ENCODE results near the gene FOXN1. TPM values are rescaled to one million over a fixed set of nuclear protein-coding genes. Genes with fewer than 3 reads are reported as not detected.

Gene FOXN1
- total RNA-seq, 1 experiment from 2014 or later, result not detected

GRCh38 chr17:28547096-28547622, 41.0 kb downstream of the FOXN1 start:
- Histone ChIP-seq H3K27me3 (no peaks in the 10 kb centered on the region), H3K9me3 (no peaks in the 10 kb centered on the region), H3K36me3 (peaks cover 22% of the 10 kb centered on the region), H3K4me3 (no peak overlapping the region)
- DNase-seq, result no peak

DNA sequence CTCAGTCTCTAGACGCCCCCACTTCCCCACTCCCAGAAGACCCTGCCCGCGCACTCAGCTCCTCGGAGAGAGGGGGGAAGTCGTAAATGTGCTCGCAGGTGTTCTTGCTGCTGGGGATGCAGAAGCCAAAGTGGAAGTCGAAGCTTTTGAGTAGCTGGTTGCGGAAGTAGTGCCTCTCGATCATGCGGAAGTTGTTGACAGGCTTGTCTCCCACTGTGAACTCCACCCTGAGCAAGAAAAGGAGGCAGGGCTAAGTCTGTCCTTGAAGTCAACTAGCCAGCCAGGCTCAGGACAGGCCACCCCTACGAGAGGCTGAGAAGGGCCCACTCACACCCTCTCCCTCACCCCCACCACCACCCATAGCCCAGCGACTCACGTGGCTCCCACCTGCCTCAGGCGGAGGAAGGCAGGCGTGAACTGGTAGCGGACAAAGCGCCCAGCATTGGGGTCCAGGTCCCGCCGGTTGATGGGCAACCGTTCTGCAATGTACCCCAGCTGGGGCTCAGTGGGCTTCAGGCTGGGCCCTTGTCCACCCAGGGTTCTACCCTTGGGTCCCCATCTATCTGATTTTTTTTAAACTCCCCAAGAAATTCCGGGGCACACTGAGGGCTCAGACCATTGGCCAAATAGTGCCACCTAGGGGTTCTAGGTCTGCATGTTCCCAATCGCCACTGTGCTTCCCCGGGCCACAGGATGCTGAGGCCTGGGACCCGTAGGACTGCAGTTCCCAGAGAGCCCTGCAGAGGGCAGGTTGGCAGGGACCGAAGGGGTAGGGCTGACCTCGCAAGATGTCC, 41.7 kb downstream of the FOXN1 start:
- peak; percentile 74 for DNase-seq
- peaks cover 22% of the 10 kb centered on the region for H3K36me3 ChIP-seq

DNA sequence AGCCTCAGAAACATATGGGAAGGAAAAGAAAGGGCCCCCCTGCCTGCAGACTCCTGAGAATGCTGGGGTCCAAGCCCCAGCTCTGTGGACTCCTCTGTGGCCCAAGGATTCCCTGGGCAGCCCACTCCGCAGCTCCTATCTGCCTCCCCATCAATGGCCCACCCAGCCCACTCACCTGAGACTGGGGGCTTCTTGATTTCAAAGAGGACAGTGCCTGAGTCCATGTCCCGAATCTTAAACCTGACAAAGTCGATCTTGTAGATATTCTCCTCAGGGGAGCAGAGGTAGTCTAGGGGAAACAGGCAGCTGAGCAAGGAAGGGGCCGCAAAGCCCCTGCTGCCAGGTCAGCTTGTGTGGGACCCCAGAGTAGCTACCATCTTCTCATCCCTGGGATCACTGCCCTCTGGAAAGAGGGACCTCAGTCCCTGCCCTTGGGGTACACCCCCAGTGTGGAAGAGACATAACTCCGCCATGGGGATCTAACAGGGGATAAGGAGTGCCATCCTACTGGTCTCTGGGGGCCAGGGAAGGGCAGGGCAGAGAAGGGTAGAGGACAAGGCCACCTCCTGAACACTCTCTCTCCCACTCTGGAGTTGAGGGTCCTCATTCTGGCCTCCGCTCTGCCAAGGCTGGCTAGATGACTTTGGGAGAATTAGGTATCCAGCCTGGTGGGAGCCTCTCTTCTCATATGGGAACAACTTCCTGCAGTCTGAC, 42.4 kb downstream of the FOXN1 start:
- Histone ChIP-seq H3K36me3 (peaks cover 26% of the 10 kb centered on the region), H3K4me3 (no peak overlapping the region), H3K27me3 (no peaks in the 10 kb centered on the region), H3K9me3 (no peaks in the 10 kb centered on the region)
- DNase-seq, result no peak

More for the DNA sequence above, 41.7 kb downstream of the FOXN1 start:
- Histone ChIP-seq H3K4me3 (no peak overlapping the region), H3K27me3 (no peaks in the 10 kb centered on the region), H3K9me3 (no peaks in the 10 kb centered on the region)

- no peak for DNase-seq
- Histone ChIP-seq H3K9me3 (no peaks in the 10 kb centered on the region), H3K4me3 (no peak overlapping the region), H3K36me3 (peaks cover 30% of the 10 kb centered on the region), H3K27me3 (no peaks in the 10 kb centered on the region)
Measured at GRCh38 chr17:28549236-28550132, 43.3 kb downstream of the FOXN1 start.

DNA sequence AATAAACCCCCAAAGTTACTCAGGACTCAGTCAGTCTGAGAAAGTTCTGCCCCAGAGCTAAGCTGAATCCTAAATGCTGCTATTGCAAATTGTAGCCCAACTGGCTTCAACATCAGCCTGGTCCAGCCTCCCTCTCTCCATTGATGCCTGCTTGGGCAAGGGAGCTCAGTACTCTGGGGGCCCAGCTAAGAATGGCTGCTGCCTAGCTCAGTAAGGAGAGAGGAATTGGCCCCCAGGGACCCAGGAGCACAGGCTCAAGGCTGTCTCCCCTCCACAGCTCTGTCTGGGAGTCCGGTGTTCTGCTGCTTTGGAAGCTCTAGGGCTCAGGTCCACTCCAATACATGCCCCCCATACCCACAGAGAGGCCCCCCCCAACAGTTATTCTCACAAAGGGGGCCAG, 44.7 kb downstream of the FOXN1 start:
- Histone ChIP-seq H3K4me3 (no peak overlapping the region), H3K9me3 (no peaks in the 10 kb centered on the region), H3K27me3 (no peaks in the 10 kb centered on the region)

DNA sequence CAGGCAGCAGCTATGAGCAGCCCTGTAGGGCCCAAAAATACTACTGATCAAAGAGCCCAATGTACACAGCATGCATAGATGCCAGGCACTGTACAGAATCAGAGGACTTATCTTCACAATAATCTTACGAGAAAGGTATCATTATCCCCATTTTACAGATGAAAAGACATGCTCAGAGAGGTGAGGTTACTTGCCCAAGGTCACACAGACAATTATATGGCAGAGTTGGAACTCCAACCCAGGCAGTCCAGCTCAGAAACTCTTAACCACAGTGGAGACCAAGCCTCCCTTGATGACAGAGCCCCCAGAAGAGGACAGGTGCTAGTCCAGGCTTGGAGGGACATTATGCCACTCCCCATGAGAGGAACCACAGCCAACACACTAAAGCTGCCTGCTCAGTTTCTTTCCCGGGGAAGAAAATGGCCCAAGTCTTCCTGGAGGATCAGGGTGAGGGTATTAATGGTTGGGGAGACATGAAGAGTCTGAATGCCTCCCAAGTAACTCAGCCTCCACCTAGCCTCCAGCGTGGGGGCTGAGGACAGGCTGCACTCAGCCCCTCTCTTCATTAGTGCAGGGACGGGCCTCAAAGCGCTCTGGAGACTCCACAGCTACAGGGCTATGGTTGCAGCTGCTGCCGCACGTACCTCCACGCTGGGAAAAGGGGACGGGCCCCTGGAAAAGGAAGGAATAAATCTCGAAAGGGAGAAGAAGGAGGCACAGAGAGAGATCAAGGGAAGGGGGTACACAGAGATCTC, 45.5 kb downstream of the FOXN1 start:
- Histone ChIP-seq H3K9me3 (no peaks in the 10 kb centered on the region), H3K36me3 (peaks cover 38% of the 10 kb centered on the region), H3K27me3 (no peaks in the 10 kb centered on the region), H3K4me3 (peak overlapping the region; percentile 93)
- DNase-seq, result no peak

More for the DNA sequence above, 44.7 kb downstream of the FOXN1 start:
- DNase-seq, result no peak
- H3K36me3 ChIP-seq, result peaks cover 34% of the 10 kb centered on the region

GRCh38 chr17:28552176-28552999, 46.2 kb downstream of the FOXN1 start, which contains the start of gene UNC119:
Gene UNC119 (minus strand): TSS chr17:28552624. CDS start chr17:28552557, 67 bp downstream.
- Histone ChIP-seq H3K9me3 (no peaks in the 10 kb centered on the region), H3K4me3 (peak within 1 kb of the TSS; percentile 93), H3K36me3 (peaks cover 34% of the 10 kb centered on the region), H3K27me3 (no peaks in the 10 kb centered on the region)
- peak; percentile 77 for DNase-seq

- H3K27me3 ChIP-seq, result no peaks in the 10 kb centered on the region
- no peaks in the 10 kb centered on the region for H3K9me3 ChIP-seq
- H3K4me3 ChIP-seq, result no peak overlapping the region
- DNase-seq, result no peak
- H3K36me3 ChIP-seq, result peaks cover 28% of the 10 kb centered on the region
Measured at GRCh38 chr17:28553000-28553505, 46.9 kb downstream of the FOXN1 start.

- H3K9me3 ChIP-seq, result no peaks in the 10 kb centered on the region
- H3K27me3 ChIP-seq, result no peaks in the 10 kb centered on the region
- H3K36me3 ChIP-seq, result peaks cover 22% of the 10 kb centered on the region
- no peak overlapping the region for H3K4me3 ChIP-seq
- DNase-seq, result no peak
Measured at GRCh38 chr17:28554565-28554964, 48.4 kb downstream of the FOXN1 start.

DNA sequence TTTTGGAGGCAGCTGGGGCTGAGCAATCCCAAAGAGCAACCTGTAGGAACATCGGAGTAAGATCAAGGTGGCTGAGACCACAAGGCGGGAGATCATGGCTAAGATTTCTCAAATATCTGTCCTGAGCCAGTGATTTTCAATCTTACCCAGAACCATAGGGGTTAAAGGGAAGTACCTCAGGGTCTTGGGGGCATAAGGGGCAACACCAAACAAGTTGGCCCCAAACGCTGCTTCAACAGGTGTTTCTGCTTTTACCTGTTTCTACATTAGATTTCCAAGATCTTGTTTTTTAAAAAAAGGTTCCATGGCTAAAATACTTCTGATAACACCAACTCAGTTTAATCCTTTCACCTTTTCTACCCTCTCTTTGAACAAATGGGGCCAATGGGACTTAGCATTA, 48.9 kb downstream of the FOXN1 start:
- peaks cover 23% of the 10 kb centered on the region for H3K36me3 ChIP-seq
- no peak overlapping the region for H3K4me3 ChIP-seq

GRCh38 chr17:28563475-28563874, 57.3 kb downstream of the FOXN1 start:
- no peak for DNase-seq
- Histone ChIP-seq H3K9me3 (no peaks in the 10 kb centered on the region), H3K36me3 (peaks cover 25% of the 10 kb centered on the region), H3K27me3 (no peaks in the 10 kb centered on the region), H3K4me3 (no peak overlapping the region)

More for the DNA sequence above, 48.9 kb downstream of the FOXN1 start:
- DNase-seq, result no peak
- H3K27me3 ChIP-seq, result no peaks in the 10 kb centered on the region
- no peaks in the 10 kb centered on the region for H3K9me3 ChIP-seq

GRCh38 chr17:28567604-28568003, 61.5 kb downstream of the FOXN1 start:
- no peak overlapping the region for H3K4me3 ChIP-seq
- no peaks in the 10 kb centered on the region for H3K27me3 ChIP-seq
- peaks cover 10% of the 10 kb centered on the region for H3K36me3 ChIP-seq
- DNase-seq, result no peak
- H3K9me3 ChIP-seq, result no peaks in the 10 kb centered on the region

DNA sequence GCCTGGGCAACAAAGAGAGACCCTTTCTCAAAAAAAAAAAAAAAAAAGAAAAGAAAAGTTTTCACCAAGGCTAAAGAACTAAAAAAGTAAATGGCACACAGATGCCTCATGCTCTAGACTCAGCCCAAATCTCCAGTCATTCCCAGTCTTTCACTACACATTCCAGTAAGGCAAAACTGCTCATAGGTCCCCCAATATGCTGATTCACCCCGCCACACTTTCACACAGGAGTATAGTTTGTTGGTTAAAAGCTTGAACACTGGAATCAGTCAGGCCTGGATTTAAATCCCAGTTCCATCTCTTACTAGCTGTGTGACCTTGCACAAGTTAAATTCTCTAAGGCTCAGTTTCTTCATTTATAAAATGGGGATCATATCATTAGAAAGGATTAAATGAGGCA, 63.3 kb downstream of the FOXN1 start:
- Histone ChIP-seq H3K36me3 (peaks cover 6% of the 10 kb centered on the region), H3K4me3 (no peak overlapping the region), H3K9me3 (no peaks in the 10 kb centered on the region), H3K27me3 (no peaks in the 10 kb centered on the region)
- no peak for DNase-seq

- H3K9me3 ChIP-seq, result no peaks in the 10 kb centered on the region
- H3K4me3 ChIP-seq, result peak overlapping the region; percentile 78
- no peak for DNase-seq
- peaks cover 8% of the 10 kb centered on the region for H3K36me3 ChIP-seq
- no peaks in the 10 kb centered on the region for H3K27me3 ChIP-seq
Measured at GRCh38 chr17:28570716-28571360, 64.7 kb downstream of the FOXN1 start.
